GM18870 (cell line): ENCODE measurements around the gene FAF1.

ENCODE experiments used
- ATAC-seq: cut with Tn5 transposase; IDR thresholded peaks from one replicate; pipeline ENCODE4 v1.9.1; 2021; ENCODE audit warnings: moderate library complexity; ENCODE audit not compliant: unreplicated experiment

Gene FAF1

GRCh38 chr1:50422946-50423669, 537.0 kb downstream of the FAF1 start, which contains the start of gene DMRTA2:
DMRTA2 (minus strand) TSS chr1:50423443; CDS start chr1:50421536, 1,907 bp downstream.
- ATAC-seq = no peak

GRCh38 chr1:50422675-50422945, 537.5 kb downstream of the FAF1 start:
- ATAC-seq = no peak

GRCh38 chr1:50421768-50422674, 538.0 kb downstream of the FAF1 start:
- no peak for ATAC-seq

- no peak for ATAC-seq
These were observed 538.7 kb downstream of the FAF1 start for GRCh38 chr1:50421366-50421748.

GRCh38 chr1:50420689-50421365, 539.2 kb downstream of the FAF1 start:
- no peak for ATAC-seq

GRCh38 chr1:50419907-50420677, 540.0 kb downstream of the FAF1 start:
- ATAC-seq = no peak

- ATAC-seq = no peak
These were observed 540.7 kb downstream of the FAF1 start for GRCh38 chr1:50419192-50419906.

GRCh38 chr1:50418600-50419109, 541.4 kb downstream of the FAF1 start:
- no peak for ATAC-seq

- no peak for ATAC-seq
These were observed 542.0 kb downstream of the FAF1 start for GRCh38 chr1:50417946-50418599.

- ATAC-seq = no peak
These were observed 542.6 kb downstream of the FAF1 start for GRCh38 chr1:50417507-50417906.

GRCh38 chr1:50416553-50417453, 543.3 kb downstream of the FAF1 start:
- no peak for ATAC-seq

GRCh38 chr1:50416150-50416527, 543.9 kb downstream of the FAF1 start:
- ATAC-seq = no peak

GRCh38 chr1:50415235-50416149, 544.6 kb downstream of the FAF1 start:
- no peak for ATAC-seq

- no peak for ATAC-seq
These were observed 545.2 kb downstream of the FAF1 start for GRCh38 chr1:50414853-50415234.

GRCh38 chr1:50412813-50413476, 547.1 kb downstream of the FAF1 start:
- ATAC-seq = no peak

GRCh38 chr1:50405814-50406213, 554.3 kb downstream of the FAF1 start:
- ATAC-seq = no peak

GRCh38 chr1:50393522-50394120, 566.4 kb downstream of the FAF1 start:
- no peak for ATAC-seq
